HCT116 (cell line): ENCODE data around the gene TEN1. TPM values are rescaled to one million over a fixed set of nuclear protein-coding genes. Genes with fewer than 3 reads are reported as not detected.
A peak's percentile ranks its signal among the peaks of the same experiment; 100 is the strongest.

ENCODE experiments used
- ATAC-seq: fragments of 200-7000 bp; cut with Tn5 transposase; 2 replicates; pipeline ENCODE4 v1.9.1; 2020; ENCODE audit warnings: mild to moderate bottlenecking, moderate library complexity
- BruUV-seq: library from RNA; stranded (reverse); fragments of 400-500 nt; replicated peaks from 2 replicates; lab custom pipeline; 2021; lab: Mats Ljungman, UMichigan
- CTCF ChIA-PET: fragments of 300-600 bp; sonication (Branson Sonifier 250); formaldehyde crosslinking; loops from one replicate; lab custom pipeline; 2021; ENCODE audit warnings: antibody characterized with exemption; lab: Charles Lee
- POLR2A ChIA-PET: fragments of 300-600, 350-600 bp; sonication (Branson Sonifier 250); formaldehyde crosslinking; loops from one replicate; lab custom pipeline; 2021; ENCODE audit warnings: antibody characterized with exemption; lab: Charles Lee
- RAD21 ChIA-PET, 2 experiments: fragments of 300-600 bp; sonication (Branson Sonifier 250); formaldehyde crosslinking; loops; one replicate each; lab custom pipeline; 2023; ENCODE audit warnings: low total read pairs in 2 of 2; ENCODE audit not compliant: uncharacterized antibody in 2 of 2, unreplicated experiment in 2 of 2, low non-redundant PET in 1 of 2; lab: Charles Lee
- DNase-seq: peaks from one replicate; pipeline ENCODE4 v3.0.0-alpha.2; 2010; ENCODE audit warnings: low read depth, low spot score
- H2AFZ ChIP-seq: fragments of 200-600 bp; shearing (Covaris generic), sonication (generic); 2 replicates; pipeline ENCODE4 v1.6.1; 2017; ENCODE audit warnings: low read depth, mixed run types, mixed read lengths, antibody characterized with exemption, low read length; ENCODE audit not compliant: poor library complexity, severe bottlenecking
- H3K27ac ChIP-seq: 2 replicates; pipeline ENCODE4 v1.5.1; 2012; ENCODE audit warnings: low read depth, low read length
- H3K27me3 ChIP-seq: fragments of 200-600 bp; sonication (generic); 2 replicates; pipeline ENCODE4 v1.6.1; 2016; ENCODE audit warnings: mixed run types, low read length, mixed read lengths; ENCODE audit not compliant: insufficient read depth
- H3K36me3 ChIP-seq, 2 experiments: fragments of 200-500 bp in 1 of 2; fragments of 200-600 bp in 1 of 2; sonication (Bioruptor generic) in 1 of 2; sonication (generic) in 1 of 2; 2 replicates each; pipeline versions ENCODE4 v1.5.1 to v1.6.1; 2014 to 2016; ENCODE audit warnings: low read length in 2 of 2, inconsistent platforms in 1 of 2, mixed read lengths in 1 of 2, mixed run types in 1 of 2; ENCODE audit not compliant: insufficient read depth in 2 of 2, control insufficient read depth in 1 of 2
- H3K4me1 ChIP-seq, 2 experiments: fragments of 200-600 bp in 1 of 2; sonication (generic) in 1 of 2; 2 replicates each; pipeline versions ENCODE4 v1.5.1 to v1.6.1; 2012 to 2017; ENCODE audit warnings: low read length in 2 of 2, inconsistent platforms in 1 of 2, mild to moderate bottlenecking in 1 of 2, mixed read lengths in 1 of 2, mixed run types in 1 of 2, moderate library complexity in 1 of 2; ENCODE audit not compliant: insufficient read depth in 2 of 2, control insufficient read depth in 1 of 2
- H3K4me2 ChIP-seq: fragments of 200-600 bp; sonication (generic); 2 replicates; pipeline ENCODE4 v1.6.1; 2017; ENCODE audit warnings: mixed run types, low read length, mixed read lengths
- H3K4me3 ChIP-seq, 2 experiments: fragments of 200-600 bp in 1 of 2; sonication (generic) in 1 of 2; replicated peaks in 1 of 2; 2 replicates each; pipeline ENCODE4 v1.5.1; 2011 to 2016; ENCODE audit warnings: low read length in 2 of 2, control low read depth in 1 of 2, low read depth in 1 of 2, mild to moderate bottlenecking in 1 of 2, mixed read lengths in 1 of 2, mixed run types in 1 of 2
- H3K79me2 ChIP-seq: fragments of 200-600 bp; sonication (generic); 2 replicates; pipeline ENCODE4 v1.6.1; 2017; ENCODE audit warnings: mild to moderate bottlenecking, mixed run types, low read length, moderate library complexity, mixed read lengths; ENCODE audit not compliant: insufficient read depth
- H3K9ac ChIP-seq: fragments of 200-600 bp; sonication (generic); 2 replicates; pipeline ENCODE4 v1.6.1; 2016; ENCODE audit warnings: low read length, mixed read lengths
- H3K9me2 ChIP-seq: fragments of 200-600 bp; sonication (generic), shearing (Covaris generic); 2 replicates; pipeline ENCODE4 v1.6.1; 2017; ENCODE audit warnings: mixed run types, mild to moderate bottlenecking, moderate library complexity; ENCODE audit not compliant: insufficient read depth
- H3K9me3 ChIP-seq, 2 experiments: fragments of 200-500 bp in 1 of 2; fragments of 200-600 bp in 1 of 2; sonication (Bioruptor generic) in 1 of 2; sonication (generic) in 1 of 2; 2 replicates each; pipeline ENCODE4 v1.6.1; 2014 to 2017; ENCODE audit warnings: low read length in 2 of 2, mixed read lengths in 2 of 2, inconsistent platforms in 1 of 2, low read depth in 1 of 2, mild to moderate bottlenecking in 1 of 2, mixed run types in 1 of 2, moderate library complexity in 1 of 2; ENCODE audit not compliant: control insufficient read depth in 1 of 2, insufficient read depth in 1 of 2
- H4K20me1 ChIP-seq: fragments of 200-600 bp; sonication (generic), shearing (Covaris generic); 2 replicates; pipeline ENCODE4 v1.6.1; 2017; ENCODE audit warnings: mixed run types, mild to moderate bottlenecking, moderate library complexity; ENCODE audit not compliant: insufficient read depth
- CTCF ChIP-seq, 3 experiments: fragments of 200-600 bp in 1 of 3; sonication (generic) in 1 of 3; IDR thresholded peaks in 2 of 3; conservative IDR thresholded peaks in 1 of 3; 2 replicates each; pipeline ENCODE4 v1.5.1; 2012 to 2017; ENCODE audit warnings: low read depth in 2 of 3, low read length in 2 of 3, antibody characterized with exemption in 1 of 3, borderline replicate concordance in 1 of 3, control low read depth in 1 of 3, mild to moderate bottlenecking in 1 of 3, mixed read lengths in 1 of 3, mixed run types in 1 of 3, moderate library complexity in 1 of 3; ENCODE audit not compliant: insufficient read depth in 1 of 3
- MAX ChIP-seq: IDR thresholded peaks from 2 replicates; pipeline ENCODE4 v1.6.1; 2012
- RAD21 ChIP-seq: IDR thresholded peaks from 2 replicates; pipeline ENCODE4 v1.6.1; 2012; ENCODE audit warnings: low read depth, mild to moderate bottlenecking
- TCF7L2 ChIP-seq: IDR thresholded peaks from 2 replicates; pipeline ENCODE4 v1.7.0; 2011; ENCODE audit warnings: borderline replicate concordance, inconsistent platforms; ENCODE audit not compliant: insufficient read depth, insufficient read length; ENCODE audit errors: extremely low read depth
- ZBTB33 ChIP-seq: IDR thresholded peaks from 2 replicates; pipeline ENCODE4 v1.6.1; 2011; ENCODE audit warnings: mild to moderate bottlenecking, low read length, moderate library complexity; ENCODE audit not compliant: insufficient replicate concordance; ENCODE audit errors: extremely low read depth
- intact Hi-C: fragments of 100-400 bp; cut with micrococcal nuclease; formaldehyde crosslinking; loops from 2 replicates; pipeline ENCODE4 v1.10.0; 2022
- total RNA-seq: library from RNA; stranded (reverse); gene quantifications from one replicate; pipeline ENCODE4 v1.2.1, GENCODE V29; 2021; ENCODE audit not compliant: unreplicated experiment

The TEN1 gene
- total RNA-seq, 1 experiment from 2014 or later = 18.5 TPM

- Histone ChIP-seq H3K79me2 (no peaks in the 10 kb centered on the region), H3K4me3 (no peak overlapping the region), H3K9ac (no peak overlapping the region), H3K4me2 (no peak overlapping the region), H3K4me1 (peaks cover 0 to 3% of the 10 kb centered on the region in 2 experiments; a peak in 1 of 4 replicates), H4K20me1 (no peaks in the 10 kb centered on the region), H3K9me2 (no peaks in the 10 kb centered on the region), H3K27me3 (no peaks in the 10 kb centered on the region), H3K27ac (peak overlapping the region; percentile 12; the same call in 1 of the 2 replicates), H3K9me3 (no peaks in the 10 kb centered on the region), H3K36me3 (peaks cover 37 to 44% of the 10 kb centered on the region in 2 experiments; a peak in 3 of 4 replicates), H2AFZ (no peak overlapping the region)
- intact Hi-C loops = loop anchor here (1.0 to 5.0 kb wide), 5 partner anchors 58 to 285 kb away; partner anchors contain the start of gene SRP68
- no TSS peak for BruUV-seq
- CTCF ChIA-PET = interaction anchor here (0.6 to 3.0 kb wide), 35 partner anchors 10 to 350 kb away, joined by 3 to 22 read pairs (median 4); partner anchors contain the start of genes ACOX1, CDK3, EVPL and EXOC7
- ATAC-seq (peak; percentile 94), DNase-seq (peak; percentile 46)
- POLR2A ChIA-PET = interaction anchor here (0.6 to 1.2 kb wide), 3 partner anchors 15 to 234 kb away, joined by 3 read pairs; partner anchors contain the start of genes ACOX1 and TEN1
- TF ChIP-seq ZBTB33 (no peak), RAD21 (peak; percentile 98), CTCF (IDR thresholded peaks at IDR 0.05 in 2 of 3, conservative IDR thresholded peaks at IDR 0.05 in 1 of 3; ENCODE audit: borderline replicate concordance in 1 of 3, insufficient read depth in 1 of 3, low read depth in 2 of 3, low read length in 2 of 3) (peak; percentile 92 to 99 (median 98)), TCF7L2 (peak; percentile 51), MAX (no peak)
- RAD21 ChIA-PET = interaction anchor here (0.6 to 1.4 kb wide), 5 partner anchors 13 to 265 kb away, joined by 3 to 5 read pairs (median 4); partner anchors contain the start of gene EVPL (in 1 of the 2)
These were observed 35.3 kb downstream of the TEN1 start for GRCh38 chr17:76014100-76014924.
